HepG2 (cell line): Measurements from ENCODE around the gene FOXD2. TPM values are rescaled to one million over a fixed set of nuclear protein-coding genes. Genes with fewer than 3 reads are reported as not detected.

Source experiments
- FOSL2 ChIP-seq: sonication (generic); formaldehyde crosslinking; IDR thresholded peaks from 2 replicates; pipeline ENCODE4 v1.4.0; 2020; ENCODE audit warnings: missing genetic modification reagents
- GLI4 ChIP-seq: sonication (generic); formaldehyde crosslinking; IDR thresholded peaks from 2 replicates; pipeline ENCODE4 v1.5.1; 2020; ENCODE audit warnings: missing genetic modification reagents, mild to moderate bottlenecking, moderate library complexity, borderline replicate concordance
- HBP1 ChIP-seq: IDR thresholded peaks from 2 replicates; pipeline ENCODE4 v1.6.1; 2016; ENCODE audit warnings: low read depth, control low read depth
- HNRNPL ChIP-seq: fragments of 200-400 bp; formaldehyde crosslinking; IDR thresholded peaks from 2 replicates; pipeline ENCODE4 v1.6.1; 2017; ENCODE audit warnings: mild to moderate bottlenecking, low read depth, low read length
- ISL2 ChIP-seq: sonication (generic); formaldehyde crosslinking; IDR thresholded peaks from 2 replicates; pipeline ENCODE4 v1.5.0; 2020; ENCODE audit warnings: missing genetic modification reagents
- NCOA1 ChIP-seq: sonication (generic); formaldehyde crosslinking; IDR thresholded peaks from 2 replicates; pipeline ENCODE4 v1.9.0; 2021; ENCODE audit warnings: missing genetic modification reagents
- NCOA2 ChIP-seq: sonication (generic); formaldehyde crosslinking; IDR thresholded peaks from 2 replicates; pipeline ENCODE4 v1.8.0; 2022; ENCODE audit warnings: inconsistent platforms
- NR2F1 ChIP-seq, 2 experiments: fragments of 450-650 bp in 1 of 2; formaldehyde crosslinking in 1 of 2; IDR thresholded peaks; 2 replicates each; pipeline versions ENCODE4 v1.5.0 to v1.6.1; 2016 to 2020; ENCODE audit warnings: mild to moderate bottlenecking in 1 of 2, missing compliant biosample characterization in 1 of 2, missing genetic modification reagents in 1 of 2, moderate library complexity in 1 of 2
- PREB ChIP-seq: sonication (generic); formaldehyde crosslinking; IDR thresholded peaks from 2 replicates; pipeline ENCODE4 v1.4.0; 2020; ENCODE audit warnings: missing genetic modification reagents
- RBAK ChIP-seq: sonication (generic); formaldehyde crosslinking; IDR thresholded peaks from 2 replicates; pipeline ENCODE4 v1.5.1; 2020; ENCODE audit warnings: mild to moderate bottlenecking, missing genetic modification reagents
- RERE ChIP-seq: IDR thresholded peaks from 2 replicates; pipeline ENCODE4 v1.6.1; 2016; ENCODE audit warnings: low read depth, missing genetic modification reagents, missing compliant biosample characterization
- SCMH1 ChIP-seq: sonication (generic); formaldehyde crosslinking; IDR thresholded peaks from 2 replicates; pipeline ENCODE4 v1.9.0; 2021; ENCODE audit warnings: missing genetic modification reagents, mild to moderate bottlenecking, borderline replicate concordance
- U2AF1 ChIP-seq: fragments of 200-400 bp; formaldehyde crosslinking; optimal IDR thresholded peaks from 2 replicates; pipeline ENCODE3; 2017; ENCODE audit warnings: mild to moderate bottlenecking, low read depth, low read length
- ZMYM4 ChIP-seq: sonication (generic); formaldehyde crosslinking; IDR thresholded peaks from 2 replicates; pipeline ENCODE4 v1.8.1; 2023; ENCODE audit warnings: mild to moderate bottlenecking, missing genetic modification reagents
- ZNF292 ChIP-seq: sonication (generic); formaldehyde crosslinking; IDR thresholded peaks from 2 replicates; pipeline ENCODE4 v1.8.1; 2022; ENCODE audit warnings: mild to moderate bottlenecking, low read depth, missing genetic modification reagents, borderline replicate concordance
- ZNF329 ChIP-seq: sonication (generic); formaldehyde crosslinking; IDR thresholded peaks from 2 replicates; pipeline ENCODE4 v1.9.0; 2021; ENCODE audit warnings: low read depth, mild to moderate bottlenecking, missing genetic modification reagents
- ZNF337 ChIP-seq: sonication (generic); formaldehyde crosslinking; IDR thresholded peaks from 2 replicates; pipeline ENCODE4 v1.5.1; 2020; ENCODE audit warnings: missing genetic modification reagents, low read depth, mild to moderate bottlenecking, borderline replicate concordance
- ZNF552 ChIP-seq: sonication (generic); formaldehyde crosslinking; IDR thresholded peaks from 2 replicates; pipeline ENCODE4 v1.9.0; 2022; ENCODE audit warnings: missing genetic modification reagents, mild to moderate bottlenecking, borderline replicate concordance
- ZNF597 ChIP-seq: sonication (generic); formaldehyde crosslinking; IDR thresholded peaks from 2 replicates; pipeline ENCODE4 v1.5.0; 2020; ENCODE audit warnings: missing genetic modification reagents
- ZNF780A ChIP-seq: sonication (generic); formaldehyde crosslinking; IDR thresholded peaks from 2 replicates; pipeline ENCODE4 v1.8.0; 2022; ENCODE audit warnings: mild to moderate bottlenecking, missing genetic modification reagents, moderate library complexity
- ZNF788 ChIP-seq: sonication (generic); formaldehyde crosslinking; IDR thresholded peaks from 2 replicates; pipeline ENCODE4 v1.5.0; 2020; ENCODE audit warnings: mild to moderate bottlenecking, missing genetic modification reagents, borderline replicate concordance
- polyA plus RNA-seq, 8 experiments: library from polyadenylated mRNA; depleted of rRNA in 3 of 8; stranded (reverse) in 7 of 8; unstranded in 1 of 8; fragments of >200 nt; fragmentation: Illumina TruSeq in 4 of 8; extraction: Trizol in 4 of 8; gene quantifications; 2 replicates each; pipeline versions ENCODE4 v1.2.1 to v1.2.3, GENCODE V29; 2011 to 2016; ENCODE audit warnings: low read depth in 4 of 8, missing spikeins in 1 of 8, mixed read lengths in 1 of 8; ENCODE audit not compliant: insufficient read depth in 1 of 8
- total RNA-seq, 5 experiments: library from RNA; depleted of rRNA; stranded (reverse); fragments of >200 nt; fragmentation: Illumina TruSeq; extraction: Trizol; gene quantifications; 2 replicates each; pipeline ENCODE4 v1.2.3, GENCODE V29; 2016; ENCODE audit warnings: low read depth in 1 of 5

FOXD2 gene
- total and polyA plus RNA-seq, 2 of the 13 experiments (the other 11 are each of a cell fraction or from before 2014, with no cell fraction given) = 0.01 to 0.09 TPM

- TF ChIP-seq HBP1 (CRISPR knock-in tag) (no peak), SCMH1 (CRISPR knock-in tag) (no peak), U2AF1 (no peak), ZNF552 (CRISPR knock-in tag) (0 out of 2 replicates have a peak, but pooled peaks have one; percentile 49), ZMYM4 (CRISPR knock-in tag) (peak; percentile 65), NCOA2 (peak; percentile 85), ZNF780A (no peak), PREB (CRISPR knock-in tag) (no peak), GLI4 (CRISPR knock-in tag) (no peak), FOSL2 (CRISPR knock-in tag) (peak; percentile 82), HNRNPL (no peak), ZNF788 (CRISPR knock-in tag) (peak; percentile 89), NCOA1 (CRISPR knock-in tag) (no peak; the same call in 1 of the 2 replicates), ISL2 (CRISPR knock-in tag) (peak; percentile 87), NR2F1 (CRISPR knock-in tag; IDR thresholded peaks at IDR 0.05) (peak; percentile 95), ZNF329 (CRISPR knock-in tag) (0 out of 2 replicates have a peak, but pooled peaks have one; percentile 60), ZNF597 (no peak), ZNF337 (CRISPR knock-in tag) (peak; percentile 62; the same call in 1 of the 2 replicates), ZNF292 (CRISPR knock-in tag) (no peak), RBAK (CRISPR knock-in tag) (no peak), RERE (CRISPR knock-in tag) (peak; percentile 100)
These were observed 40.2 kb downstream of the FOXD2 start (continued) for GRCh38 chr1:47478090-47478489.
